HepG2 (cell line): Measurements from ENCODE around the gene SLC26A5. TPM values are rescaled to one million over a fixed set of nuclear protein-coding genes. Genes with fewer than 3 reads are reported as not detected.

Source experiments
- AFF4 ChIP-seq: sonication (generic); formaldehyde crosslinking; IDR thresholded peaks from 2 replicates; pipeline ENCODE4 v1.4.0; 2020; ENCODE audit warnings: missing genetic modification reagents
- CREB3 ChIP-seq: sonication (generic); formaldehyde crosslinking; IDR thresholded peaks from 2 replicates; pipeline ENCODE4 v1.5.0; 2020; ENCODE audit warnings: missing genetic modification reagents
- CREM ChIP-seq, 2 experiments: sonication (generic) in 1 of 2; formaldehyde crosslinking in 1 of 2; IDR thresholded peaks; 2 replicates each; pipeline versions ENCODE4 v1.4.0 to v1.6.1; 2016 to 2020; ENCODE audit warnings: antibody characterized with exemption in 1 of 2, mild to moderate bottlenecking in 1 of 2, missing genetic modification reagents in 1 of 2
- HMGXB4 ChIP-seq, 2 experiments: sonication (generic) in 1 of 2; formaldehyde crosslinking in 1 of 2; IDR thresholded peaks; 2 replicates each; pipeline versions ENCODE4 v1.4.0 to v1.6.1; 2018 to 2020; ENCODE audit warnings: missing genetic modification reagents in 2 of 2, borderline replicate concordance in 1 of 2, low read depth in 1 of 2, mild to moderate bottlenecking in 1 of 2, missing biosample characterization in 1 of 2
- HOXA5 ChIP-seq: sonication (generic); formaldehyde crosslinking; IDR thresholded peaks from 2 replicates; pipeline ENCODE4 v1.4.0; 2020; ENCODE audit warnings: missing genetic modification reagents
- JDP2 ChIP-seq: sonication (generic); formaldehyde crosslinking; IDR thresholded peaks from 2 replicates; pipeline ENCODE4 v1.8.1; 2022; ENCODE audit warnings: missing genetic modification reagents, borderline replicate concordance
- KDM1A ChIP-seq: IDR thresholded peaks from 2 replicates; pipeline ENCODE4 v1.6.1; 2016; ENCODE audit warnings: missing compliant biosample characterization
- MEIS1 ChIP-seq: sonication (generic); formaldehyde crosslinking; IDR thresholded peaks from 2 replicates; pipeline ENCODE4 v1.9.0; 2021; ENCODE audit warnings: mild to moderate bottlenecking, missing genetic modification reagents, moderate library complexity, borderline replicate concordance
- ZBTB44 ChIP-seq: sonication (generic); formaldehyde crosslinking; IDR thresholded peaks from 2 replicates; pipeline ENCODE4 v1.4.0; 2020; ENCODE audit warnings: missing genetic modification reagents
- ZMYM2 ChIP-seq: sonication (generic); formaldehyde crosslinking; IDR thresholded peaks from 2 replicates; pipeline ENCODE4 v1.8.0; 2022; ENCODE audit warnings: mild to moderate bottlenecking, missing genetic modification reagents
- ZNF333 ChIP-seq: sonication (generic); formaldehyde crosslinking; IDR thresholded peaks from 2 replicates; pipeline ENCODE4 v1.4.0; 2020; ENCODE audit warnings: mild to moderate bottlenecking, missing genetic modification reagents, borderline replicate concordance
- ZNF609 ChIP-seq: sonication (generic); formaldehyde crosslinking; IDR thresholded peaks from 2 replicates; pipeline ENCODE4 v1.4.0; 2020; ENCODE audit warnings: mild to moderate bottlenecking, missing genetic modification reagents, borderline replicate concordance
- ZNF766 ChIP-seq: sonication (generic); formaldehyde crosslinking; IDR thresholded peaks from 2 replicates; pipeline ENCODE4 v1.5.0; 2020; ENCODE audit warnings: missing genetic modification reagents, borderline replicate concordance
- ZNF841 ChIP-seq: sonication (generic); formaldehyde crosslinking; IDR thresholded peaks from 2 replicates; pipeline ENCODE4 v1.8.1; 2023; ENCODE audit warnings: missing genetic modification reagents, borderline replicate concordance
- polyA plus RNA-seq, 8 experiments: library from polyadenylated mRNA; depleted of rRNA in 3 of 8; stranded (reverse) in 7 of 8; unstranded in 1 of 8; fragments of >200 nt; fragmentation: Illumina TruSeq in 4 of 8; extraction: Trizol in 4 of 8; gene quantifications; 2 replicates each; pipeline versions ENCODE4 v1.2.1 to v1.2.3, GENCODE V29; 2011 to 2016; ENCODE audit warnings: low read depth in 4 of 8, missing spikeins in 1 of 8, mixed read lengths in 1 of 8; ENCODE audit not compliant: insufficient read depth in 1 of 8
- total RNA-seq, 5 experiments: library from RNA; depleted of rRNA; stranded (reverse); fragments of >200 nt; fragmentation: Illumina TruSeq; extraction: Trizol; gene quantifications; 2 replicates each; pipeline ENCODE4 v1.2.3, GENCODE V29; 2016; ENCODE audit warnings: low read depth in 1 of 5

Gene SLC26A5
- total and polyA plus RNA-seq, 2 of the 13 experiments (the other 11 are each of a cell fraction or from before 2014, with no cell fraction given): 0.08 to 0.11 TPM

GRCh38 chr7:103388469-103389140 lies 57.4 kb downstream of the SLC26A5 start (continued):
- TF ChIP-seq ZBTB44 (CRISPR knock-in tag) (no peak), MEIS1 (CRISPR knock-in tag) (no peak; the same call in 1 of the 2 replicates), ZNF841 (CRISPR knock-in tag) (no peak), ZNF333 (CRISPR knock-in tag) (no peak), CREM (IDR thresholded peaks at IDR 0.05) (peak; percentile 58; the same call in 1 of the 2 replicates), CREM (CRISPR knock-in tag; IDR thresholded peaks at IDR 0.05) (no peak), JDP2 (CRISPR knock-in tag) (no peak), HOXA5 (CRISPR knock-in tag) (no peak), AFF4 (no peak), KDM1A (0 out of 2 replicates have a peak, but pooled peaks have one; percentile 74), HMGXB4 (CRISPR knock-in tag; IDR thresholded peaks at IDR 0.05; ENCODE audit: borderline replicate concordance in 1 of 2, low read depth in 1 of 2) (no peak; a peak in 1 of 4 replicates), ZNF609 (CRISPR knock-in tag) (peak; percentile 51; the same call in 1 of the 2 replicates), CREB3 (no peak), ZNF766 (CRISPR knock-in tag) (no peak), ZMYM2 (CRISPR knock-in tag) (no peak)
